Testis (tissue), 3 donors: ENCODE data around the gene CACNA1I. TPM values are rescaled to one million over a fixed set of nuclear protein-coding genes. Genes with fewer than 3 reads are reported as not detected.

Experiments
- DNase-seq: peaks from one replicate; pipeline ENCODE4 v3.0.0-alpha.2; 2019
- H3K27ac ChIP-seq, 2 donors: fragments of 200-600 bp; sonication (generic); one replicate each; pipeline ENCODE4 v1.5.1; 2019
- H3K27me3 ChIP-seq: fragments of 200-600 bp; sonication (generic); one replicate; pipeline ENCODE4 v1.5.1; 2019
- H3K36me3 ChIP-seq: fragments of 200-600 bp; sonication (generic); one replicate; pipeline ENCODE4 v1.5.1; 2017; ENCODE audit warnings: low read depth; ENCODE audit errors: missing control alignments
- H3K4me1 ChIP-seq: fragments of 200-600 bp; sonication (generic); one replicate; pipeline ENCODE4 v1.5.1; 2019
- H3K4me3 ChIP-seq, 2 donors: fragments of 200-600 bp; sonication (generic); one replicate each; pipeline ENCODE4 v1.5.1; 2017 to 2019
- H3K9me3 ChIP-seq: fragments of 200-600 bp; sonication (generic); one replicate; pipeline ENCODE4 v1.5.1; 2017
- POLR2A ChIP-seq: fragments of 450-650 bp; IDR thresholded peaks from one replicate; pipeline ENCODE4 v1.6.1; 2017; ENCODE audit warnings: antibody characterized with exemption, mild to moderate bottlenecking, moderate library complexity
- WGBS, 2 donors: methylation state at CpG; one replicate each; pipeline ENCODE4 v1.1.5; 2018; 5-methylcytosine and 5-hydroxymethylcytosine counted together
- intact Hi-C: fragments of 100-400 bp; cut with DNase I; formaldehyde crosslinking; loops from one replicate; pipeline ENCODE4 v1.15.1; 2023; ENCODE audit warnings: low total_unique reads
- polyA plus RNA-seq: library from polyadenylated mRNA; stranded (reverse); fragments of 350-450 nt; fragmentation: Illumina TruSeq; extraction: RNeasy Lipid Tissue Mini Kit (QIAGEN cat#74804); gene quantifications from one replicate; pipeline ENCODE4 v1.2.3, GENCODE V29; 2014; ENCODE audit warnings: low read depth, low replicate concordance; ENCODE audit not compliant: insufficient read depth
- total RNA-seq, 2 donors: library from RNA; depleted of rRNA; stranded (reverse); fragments of >200 nt; gene quantifications; one replicate each; pipeline ENCODE4 v1.2.3, GENCODE V29; 2016
- TF ChIP-seq, protein P1 (sequence below), 3 experiments: fragments of 450-650 bp in 2 of 3; fragments of 200-600 bp in 1 of 3; sonication (generic) in 1 of 3; IDR thresholded peaks; one replicate each; pipeline ENCODE4 v1.5.1; 2016 to 2019; ENCODE audit warnings: antibody characterized with exemption in 3 of 3, mild to moderate bottlenecking in 2 of 3, moderate library complexity in 1 of 3

Gene CACNA1I
- total and polyA plus RNA-seq, 3 donors from 2014 or later = 1.3 to 2.0 (median 1.7) TPM

DNA sequence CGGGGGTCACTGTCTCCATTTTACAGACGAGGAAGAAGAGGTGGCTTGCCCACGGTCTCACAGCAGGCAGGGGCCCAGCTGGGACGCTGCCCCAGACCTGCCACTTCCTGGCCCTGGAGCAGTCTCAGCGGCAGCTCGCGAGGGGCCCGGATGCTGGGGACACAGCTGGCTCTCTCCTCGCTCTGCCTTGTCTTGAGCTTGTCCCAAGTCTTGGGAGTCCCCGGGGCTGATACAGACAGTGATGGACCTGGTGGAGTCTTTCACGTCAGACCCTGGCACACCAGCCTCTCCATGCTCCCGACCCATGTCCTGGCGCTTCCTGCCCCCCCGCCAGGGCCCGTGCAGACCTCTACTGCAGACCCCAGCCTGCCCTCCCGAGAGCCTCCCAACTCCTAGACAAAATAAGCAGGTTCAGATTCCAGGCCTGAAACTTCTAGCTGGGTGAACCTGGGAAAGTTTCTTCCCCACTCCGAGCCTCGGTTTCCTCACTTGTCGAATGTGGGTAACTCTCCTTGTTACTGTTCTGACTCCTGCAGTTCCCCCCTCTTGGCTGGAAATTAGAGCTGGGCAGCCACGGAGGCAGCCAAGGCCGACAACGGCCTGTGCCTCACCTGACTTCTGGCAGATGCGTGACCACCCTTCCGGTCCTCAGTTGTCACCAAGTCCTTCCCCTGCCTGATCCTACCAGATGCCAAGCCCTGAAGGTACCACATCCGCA, 145.4 kb downstream of the CACNA1I start:
- intact Hi-C loops = no loop called here

DNA sequence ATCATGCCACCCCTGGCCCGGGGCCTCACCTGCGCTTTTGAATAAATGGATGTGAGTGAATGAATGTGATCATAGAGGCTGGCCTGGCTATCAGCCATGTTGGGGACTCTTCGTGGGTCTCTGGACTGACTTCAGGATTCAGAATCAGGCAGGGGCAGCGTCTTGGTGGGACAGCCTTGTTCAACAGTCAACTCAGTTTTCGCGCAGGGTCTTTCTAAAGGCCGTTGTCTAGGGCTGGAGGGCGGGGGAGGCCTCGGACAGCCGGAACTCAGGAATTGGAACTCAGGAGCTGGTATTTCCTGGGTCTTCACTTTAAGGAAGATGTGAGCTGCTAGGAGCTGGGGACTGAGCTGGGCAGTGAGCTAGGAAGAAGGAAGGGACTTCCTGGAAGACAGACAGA, 146.0 kb downstream of the CACNA1I start:
- 87 to 91% methylated on average over 8 to 10 of the region's 10 CpGs for WGBS, 2 donors

More for the DNA sequence above, 145.4 kb downstream of the CACNA1I start:
- H3K4me3 ChIP-seq = no peak overlapping the region
- H3K36me3 ChIP-seq = no peaks in the 10 kb centered on the region
- DNase-seq = no peak
- H3K9me3 ChIP-seq = no peaks in the 10 kb centered on the region
- H3K27me3 ChIP-seq = no peaks in the 10 kb centered on the region
- no peak overlapping the region for H3K27ac ChIP-seq
- H3K4me1 ChIP-seq = peaks cover 6% of the 10 kb centered on the region
- 89 to 91% methylated on average over 21 to 25 of the region's 25 CpGs for WGBS, 2 donors
- TF ChIP-seq POLR2A = no peak
- TF ChIP-seq, protein P1, sequence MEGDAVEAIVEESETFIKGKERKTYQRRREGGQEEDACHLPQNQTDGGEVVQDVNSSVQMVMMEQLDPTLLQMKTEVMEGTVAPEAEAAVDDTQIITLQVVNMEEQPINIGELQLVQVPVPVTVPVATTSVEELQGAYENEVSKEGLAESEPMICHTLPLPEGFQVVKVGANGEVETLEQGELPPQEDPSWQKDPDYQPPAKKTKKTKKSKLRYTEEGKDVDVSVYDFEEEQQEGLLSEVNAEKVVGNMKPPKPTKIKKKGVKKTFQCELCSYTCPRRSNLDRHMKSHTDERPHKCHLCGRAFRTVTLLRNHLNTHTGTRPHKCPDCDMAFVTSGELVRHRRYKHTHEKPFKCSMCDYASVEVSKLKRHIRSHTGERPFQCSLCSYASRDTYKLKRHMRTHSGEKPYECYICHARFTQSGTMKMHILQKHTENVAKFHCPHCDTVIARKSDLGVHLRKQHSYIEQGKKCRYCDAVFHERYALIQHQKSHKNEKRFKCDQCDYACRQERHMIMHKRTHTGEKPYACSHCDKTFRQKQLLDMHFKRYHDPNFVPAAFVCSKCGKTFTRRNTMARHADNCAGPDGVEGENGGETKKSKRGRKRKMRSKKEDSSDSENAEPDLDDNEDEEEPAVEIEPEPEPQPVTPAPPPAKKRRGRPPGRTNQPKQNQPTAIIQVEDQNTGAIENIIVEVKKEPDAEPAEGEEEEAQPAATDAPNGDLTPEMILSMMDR (IDR thresholded peaks at IDR 0.05) = no peak

DNA sequence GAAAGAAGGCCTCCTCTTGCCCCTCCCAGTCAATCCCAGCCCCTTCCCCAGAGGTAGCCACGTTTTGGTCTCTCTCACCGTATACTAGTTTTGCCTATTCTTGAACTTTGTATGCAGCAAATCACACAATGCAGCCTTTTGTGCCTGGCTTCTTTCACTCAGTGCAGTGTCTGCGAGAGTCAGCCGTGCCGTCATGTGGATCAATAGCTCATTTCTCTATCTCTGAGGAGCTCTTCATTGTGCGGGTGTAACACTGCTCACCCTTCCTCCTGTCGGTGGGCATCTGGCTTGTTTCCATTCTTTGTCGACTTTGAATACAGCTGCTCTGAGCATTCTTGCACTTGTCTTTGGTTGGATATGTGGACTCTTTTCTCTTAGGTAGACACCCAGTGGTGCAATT, 146.5 kb downstream of the CACNA1I start:
- no peaks in the 10 kb centered on the region for H3K27me3 ChIP-seq
- no peaks in the 10 kb centered on the region for H3K36me3 ChIP-seq
- TF ChIP-seq, protein P1 (IDR thresholded peaks at IDR 0.05) = no peak
- TF ChIP-seq POLR2A = no peak
- DNase-seq = peak; percentile 41
- H3K4me3 ChIP-seq = no peak overlapping the region
- no peak overlapping the region for H3K27ac ChIP-seq
- WGBS, 2 donors = 64 to 87% methylated on average over 8 of the region's 8 CpGs
- intact Hi-C loops = no loop called here
- H3K9me3 ChIP-seq = no peaks in the 10 kb centered on the region
- peaks cover 12% of the 10 kb centered on the region for H3K4me1 ChIP-seq

More for the DNA sequence above, 146.0 kb downstream of the CACNA1I start:
- intact Hi-C loops = no loop called here
- TF ChIP-seq POLR2A = no peak
- TF ChIP-seq, protein P1 (IDR thresholded peaks at IDR 0.05) = no peak
- no peak for DNase-seq
- no peaks in the 10 kb centered on the region for H3K27me3 ChIP-seq
- no peak overlapping the region for H3K4me3 ChIP-seq
- no peaks in the 10 kb centered on the region for H3K9me3 ChIP-seq
- peaks cover 8% of the 10 kb centered on the region for H3K4me1 ChIP-seq
- H3K36me3 ChIP-seq = no peaks in the 10 kb centered on the region
- no peak overlapping the region for H3K27ac ChIP-seq

DNA sequence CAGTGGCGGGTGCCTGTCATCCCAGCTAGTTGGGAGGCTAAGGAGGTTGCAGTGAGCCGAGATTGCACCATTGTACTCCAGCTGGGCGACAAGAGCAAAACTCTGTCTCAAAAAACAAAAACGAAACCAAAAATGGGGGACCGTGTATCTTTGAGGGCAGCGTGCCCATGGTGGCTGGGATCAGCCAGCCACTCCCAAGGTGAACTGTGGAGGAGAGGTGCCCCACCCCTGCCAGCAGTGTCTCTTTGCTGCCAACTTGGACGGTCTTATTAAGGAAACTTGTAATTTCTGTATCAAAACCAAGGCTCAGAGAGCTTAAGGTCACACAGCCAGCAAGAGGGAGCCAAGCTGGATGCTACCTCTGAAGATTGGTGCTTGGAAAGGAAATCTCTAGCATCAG, 147.7 kb downstream of the CACNA1I start:
- Histone ChIP-seq H3K4me3 (no peak overlapping the region), H3K27me3 (no peaks in the 10 kb centered on the region), H3K36me3 (no peaks in the 10 kb centered on the region), H3K9me3 (no peaks in the 10 kb centered on the region), H3K27ac (peak overlapping the region in 1 of 2 donors; percentile 30), H3K4me1 (peaks cover 12% of the 10 kb centered on the region)
- intact Hi-C loops = no loop called here
- peak; percentile 81 for DNase-seq
- TF ChIP-seq, protein P1 (IDR thresholded peaks at IDR 0.05) = no peak
- no peak for TF ChIP-seq POLR2A
- WGBS, 2 donors = 57 to 78% methylated on average over 7 of the region's 7 CpGs
